ENCODE results near the gene EPS8L2. TPM values are rescaled to one million over a fixed set of nuclear protein-coding genes. Genes with fewer than 3 reads are reported as not detected.

The EPS8L2 gene
- total and polyA plus RNA-seq, 10 of the 15 experiments (the other 5 are each of a cell fraction or from before 2014, with no cell fraction given) = 0.76 to 20.0 (median 9.7) TPM

DNA sequence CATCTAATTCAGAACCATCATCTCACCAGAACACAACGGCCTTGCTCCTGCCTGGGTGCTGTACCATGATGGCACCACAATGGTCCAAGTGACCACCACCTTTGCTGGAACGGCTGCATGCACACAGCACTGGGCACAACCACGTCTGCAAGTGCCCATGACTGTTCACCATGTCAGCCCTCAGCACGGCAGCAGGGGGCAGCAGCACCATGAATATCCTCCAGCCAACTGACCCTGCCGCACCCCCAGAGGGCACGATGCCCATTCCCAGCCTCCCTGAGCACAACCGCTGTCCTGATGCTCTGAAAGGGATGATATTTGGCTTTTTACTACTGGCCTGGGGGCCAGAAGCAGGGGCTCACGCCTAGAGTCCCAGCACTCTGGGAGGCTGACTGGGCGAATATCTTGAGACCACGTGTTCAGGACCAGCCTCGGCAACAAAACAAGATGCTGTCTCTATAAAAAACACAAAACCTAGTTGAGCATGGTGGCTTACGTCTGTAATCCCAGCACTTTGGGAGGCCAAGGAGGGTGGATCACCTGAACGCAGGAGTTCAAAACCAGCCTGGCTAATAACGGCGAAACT, 43.2 kb upstream of the EPS8L2 start:
- SMC1A ChIA-PET (ENCODE audit: uncharacterized antibody, unreplicated experiment) = interaction anchor here (1.0 to 1.9 kb wide), 2 partner anchors 59 to 64 kb away, joined by 5 to 8 read pairs; no protein-coding TSS in a partner anchor
- no TSS peak for BruUV-seq (replicated peaks)
- RAD21 ChIA-PET (ENCODE audit: unreplicated experiment) = interaction anchor here (0.6 to 3.1 kb wide), 3 partner anchors 59 to 106 kb away, joined by 3 to 15 read pairs (median 10); no protein-coding TSS in a partner anchor
- Histone ChIP-seq H3K4me2 (ENCODE audit: control insufficient read depth, insufficient read depth) (no peak overlapping the region), H2AFZ (ENCODE audit: control insufficient read depth, low read depth, low read length) (no peak overlapping the region), H3K4me1 (ENCODE audit: control insufficient read depth, insufficient read depth, low read length) (peaks cover 13% of the 10 kb centered on the region), H3K27me3 (replicated peaks in 1 of 2; ENCODE audit: control insufficient read depth in 2 of 2, insufficient read depth in 2 of 2, low read length in 1 of 2) (no peaks in the 10 kb centered on the region), H3K4me3 (no peak overlapping the region), H3K9me3 (replicated peaks; ENCODE audit: control insufficient read depth, insufficient read depth, low read length) (no peaks in the 10 kb centered on the region), H3K36me3 (ENCODE audit: control insufficient read depth in 2 of 2, insufficient read depth in 2 of 2, low read length in 1 of 2) (peaks cover 8 to 17% of the 10 kb centered on the region in 2 experiments; a peak in 3 of 4 replicates), H3K9ac (ENCODE audit: control insufficient read depth, insufficient read depth, low read length) (no peak overlapping the region), H3K27ac (ENCODE audit: control insufficient read depth, insufficient read depth) (no peak overlapping the region), H4K20me1 (ENCODE audit: control insufficient read depth, insufficient read depth) (no peaks in the 10 kb centered on the region), H3K79me2 (ENCODE audit: control insufficient read depth, insufficient read depth, low read length) (no peaks in the 10 kb centered on the region)
- POLR2A ChIA-PET = no interaction called here
- WGBS (ENCODE audit: insufficient coverage, insufficient replicate concordance, low lambda C conversion rate, missing lambda C conversion rate) = 55% methylated on average over 15 of the region's 15 CpGs
- no peak for DNase-seq (ENCODE audit: low read depth, low spot score)
- in situ Hi-C loops (cut with MboI) (loop anchor here (10.0 kb wide), 1 partner anchor 62 kb away; no protein-coding TSS in a partner anchor), intact Hi-C loops (cut with micrococcal nuclease; ENCODE audit: unreplicated experiment) (loop anchor here (2.0 kb wide), 1 partner anchor 60 kb away; no protein-coding TSS in a partner anchor)
- ATAC-seq = peak; percentile 96
- CTCF ChIA-PET = interaction anchor here (0.9 to 9.5 kb wide), 7 partner anchors 11 to 62 kb away, joined by 3 to 91 read pairs (median 4); no protein-coding TSS in a partner anchor
- no peak for FAIRE-seq
- TF ChIP-seq SMC3 (IDR thresholded peaks at IDR 0.05; ENCODE audit: borderline replicate concordance, low read length) (peak; percentile 84), YBX1 (IDR thresholded peaks at IDR 0.05) (no peak), NBN (IDR thresholded peaks at IDR 0.05) (no peak), SUZ12 (IDR thresholded peaks at IDR 0.05; ENCODE audit: unreplicated experiment) (no peak), RB1 (IDR thresholded peaks at IDR 0.05; ENCODE audit: borderline replicate concordance) (0 out of 2 replicates have a peak, but pooled peaks have one; percentile 40), RAD21 (IDR thresholded peaks at IDR 0.05; ENCODE audit: insufficient read depth, low read depth, low read length) (peak; percentile 59), YY1 (IDR thresholded peaks at IDR 0.05; ENCODE audit: low read depth, low read length) (peak; percentile 62), SP1 (IDR thresholded peaks at IDR 0.05; ENCODE audit: low read depth, low read length) (no peak), CHD4 (IDR thresholded peaks at IDR 0.05) (no peak), ZNF622 (IDR thresholded peaks at IDR 0.05) (no peak), TCF7 (IDR thresholded peaks at IDR 0.05; ENCODE audit: borderline replicate concordance) (no peak)
- TF ChIP-seq, protein P1, sequence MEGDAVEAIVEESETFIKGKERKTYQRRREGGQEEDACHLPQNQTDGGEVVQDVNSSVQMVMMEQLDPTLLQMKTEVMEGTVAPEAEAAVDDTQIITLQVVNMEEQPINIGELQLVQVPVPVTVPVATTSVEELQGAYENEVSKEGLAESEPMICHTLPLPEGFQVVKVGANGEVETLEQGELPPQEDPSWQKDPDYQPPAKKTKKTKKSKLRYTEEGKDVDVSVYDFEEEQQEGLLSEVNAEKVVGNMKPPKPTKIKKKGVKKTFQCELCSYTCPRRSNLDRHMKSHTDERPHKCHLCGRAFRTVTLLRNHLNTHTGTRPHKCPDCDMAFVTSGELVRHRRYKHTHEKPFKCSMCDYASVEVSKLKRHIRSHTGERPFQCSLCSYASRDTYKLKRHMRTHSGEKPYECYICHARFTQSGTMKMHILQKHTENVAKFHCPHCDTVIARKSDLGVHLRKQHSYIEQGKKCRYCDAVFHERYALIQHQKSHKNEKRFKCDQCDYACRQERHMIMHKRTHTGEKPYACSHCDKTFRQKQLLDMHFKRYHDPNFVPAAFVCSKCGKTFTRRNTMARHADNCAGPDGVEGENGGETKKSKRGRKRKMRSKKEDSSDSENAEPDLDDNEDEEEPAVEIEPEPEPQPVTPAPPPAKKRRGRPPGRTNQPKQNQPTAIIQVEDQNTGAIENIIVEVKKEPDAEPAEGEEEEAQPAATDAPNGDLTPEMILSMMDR (IDR thresholded peaks at IDR 0.05 in 2 of 3, conservative IDR thresholded peaks at IDR 0.05 in 1 of 3; ENCODE audit: control insufficient read depth in 2 of 3, extremely low read depth in 1 of 3, insufficient read depth in 1 of 3, low read depth in 3 of 3, low read length in 3 of 3) = peak; percentile 72 to 80 (median 75)
- TF ChIP-seq, protein P2, sequence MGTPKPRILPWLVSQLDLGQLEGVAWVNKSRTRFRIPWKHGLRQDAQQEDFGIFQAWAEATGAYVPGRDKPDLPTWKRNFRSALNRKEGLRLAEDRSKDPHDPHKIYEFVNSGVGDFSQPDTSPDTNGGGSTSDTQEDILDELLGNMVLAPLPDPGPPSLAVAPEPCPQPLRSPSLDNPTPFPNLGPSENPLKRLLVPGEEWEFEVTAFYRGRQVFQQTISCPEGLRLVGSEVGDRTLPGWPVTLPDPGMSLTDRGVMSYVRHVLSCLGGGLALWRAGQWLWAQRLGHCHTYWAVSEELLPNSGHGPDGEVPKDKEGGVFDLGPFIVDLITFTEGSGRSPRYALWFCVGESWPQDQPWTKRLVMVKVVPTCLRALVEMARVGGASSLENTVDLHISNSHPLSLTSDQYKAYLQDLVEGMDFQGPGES (IDR thresholded peaks at IDR 0.05) = 0 out of 2 replicates have a peak, but pooled peaks have one; percentile 28
- TF ChIP-seq, protein P3, sequence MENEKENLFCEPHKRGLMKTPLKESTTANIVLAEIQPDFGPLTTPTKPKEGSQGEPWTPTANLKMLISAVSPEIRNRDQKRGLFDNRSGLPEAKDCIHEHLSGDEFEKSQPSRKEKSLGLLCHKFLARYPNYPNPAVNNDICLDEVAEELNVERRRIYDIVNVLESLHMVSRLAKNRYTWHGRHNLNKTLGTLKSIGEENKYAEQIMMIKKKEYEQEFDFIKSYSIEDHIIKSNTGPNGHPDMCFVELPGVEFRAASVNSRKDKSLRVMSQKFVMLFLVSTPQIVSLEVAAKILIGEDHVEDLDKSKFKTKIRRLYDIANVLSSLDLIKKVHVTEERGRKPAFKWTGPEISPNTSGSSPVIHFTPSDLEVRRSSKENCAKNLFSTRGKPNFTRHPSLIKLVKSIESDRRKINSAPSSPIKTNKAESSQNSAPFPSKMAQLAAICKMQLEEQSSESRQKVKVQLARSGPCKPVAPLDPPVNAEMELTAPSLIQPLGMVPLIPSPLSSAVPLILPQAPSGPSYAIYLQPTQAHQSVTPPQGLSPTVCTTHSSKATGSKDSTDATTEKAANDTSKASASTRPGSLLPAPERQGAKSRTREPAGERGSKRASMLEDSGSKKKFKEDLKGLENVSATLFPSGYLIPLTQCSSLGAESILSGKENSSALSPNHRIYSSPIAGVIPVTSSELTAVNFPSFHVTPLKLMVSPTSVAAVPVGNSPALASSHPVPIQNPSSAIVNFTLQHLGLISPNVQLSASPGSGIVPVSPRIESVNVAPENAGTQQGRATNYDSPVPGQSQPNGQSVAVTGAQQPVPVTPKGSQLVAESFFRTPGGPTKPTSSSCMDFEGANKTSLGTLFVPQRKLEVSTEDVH (IDR thresholded peaks at IDR 0.05; ENCODE audit: low read depth, partially characterized antibody) = no peak
- TF ChIP-seq, protein P4, sequence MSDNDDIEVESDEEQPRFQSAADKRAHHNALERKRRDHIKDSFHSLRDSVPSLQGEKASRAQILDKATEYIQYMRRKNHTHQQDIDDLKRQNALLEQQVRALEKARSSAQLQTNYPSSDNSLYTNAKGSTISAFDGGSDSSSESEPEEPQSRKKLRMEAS (IDR thresholded peaks at IDR 0.05; ENCODE audit: low read depth, low read length) = 0 out of 2 replicates have a peak, but pooled peaks have one; percentile 38
- TF ChIP-seq, protein P5, sequence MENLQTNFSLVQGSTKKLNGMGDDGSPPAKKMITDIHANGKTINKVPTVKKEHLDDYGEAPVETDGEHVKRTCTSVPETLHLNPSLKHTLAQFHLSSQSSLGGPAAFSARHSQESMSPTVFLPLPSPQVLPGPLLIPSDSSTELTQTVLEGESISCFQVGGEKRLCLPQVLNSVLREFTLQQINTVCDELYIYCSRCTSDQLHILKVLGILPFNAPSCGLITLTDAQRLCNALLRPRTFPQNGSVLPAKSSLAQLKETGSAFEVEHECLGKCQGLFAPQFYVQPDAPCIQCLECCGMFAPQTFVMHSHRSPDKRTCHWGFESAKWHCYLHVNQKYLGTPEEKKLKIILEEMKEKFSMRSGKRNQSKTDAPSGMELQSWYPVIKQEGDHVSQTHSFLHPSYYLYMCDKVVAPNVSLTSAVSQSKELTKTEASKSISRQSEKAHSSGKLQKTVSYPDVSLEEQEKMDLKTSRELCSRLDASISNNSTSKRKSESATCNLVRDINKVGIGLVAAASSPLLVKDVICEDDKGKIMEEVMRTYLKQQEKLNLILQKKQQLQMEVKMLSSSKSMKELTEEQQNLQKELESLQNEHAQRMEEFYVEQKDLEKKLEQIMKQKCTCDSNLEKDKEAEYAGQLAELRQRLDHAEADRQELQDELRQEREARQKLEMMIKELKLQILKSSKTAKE (IDR thresholded peaks at IDR 0.05; ENCODE audit: low read depth, poor library complexity, severe bottlenecking) = no peak

Measured in GM12878 (cell line).